Measurements from ENCODE around the gene LAMA1. TPM values are rescaled to one million over a fixed set of nuclear protein-coding genes. Genes with fewer than 3 reads are reported as not detected.

The LAMA1 gene
- total RNA-seq, 1 donor from 2014 or later = 0.65 TPM

GRCh38 chr18:6960656-6961055, 156.9 kb downstream of the LAMA1 start:
- ATAC-seq (no peak), DNase-seq (no peak)
- no peak overlapping the region for H3K4me3 ChIP-seq
- no peaks in the 10 kb centered on the region for H3K4me1 ChIP-seq
- no peaks in the 10 kb centered on the region for H3K9me3 ChIP-seq
- no peak overlapping the region for H3K27ac ChIP-seq
- no peak for TF ChIP-seq CTCF (IDR thresholded peaks at IDR 0.05)
- no peaks in the 10 kb centered on the region for H3K27me3 ChIP-seq (ENCODE audit: low read depth)
- intact Hi-C loops (cut with DNase I) = no loop called here
- no peaks in the 10 kb centered on the region for H3K36me3 ChIP-seq

- no peak for TF ChIP-seq CTCF (IDR thresholded peaks at IDR 0.05)
- no peaks in the 10 kb centered on the region for H3K36me3 ChIP-seq
- ATAC-seq (no peak), DNase-seq (no peak)
- no peaks in the 10 kb centered on the region for H3K9me3 ChIP-seq
- intact Hi-C loops (cut with DNase I) = no loop called here
- no peaks in the 10 kb centered on the region for H3K27me3 ChIP-seq (ENCODE audit: low read depth)
- no peak overlapping the region for H3K4me3 ChIP-seq
- no peak overlapping the region for H3K27ac ChIP-seq
- H3K4me1 ChIP-seq = no peaks in the 10 kb centered on the region
Measured at GRCh38 chr18:6960124-6960523, 157.5 kb downstream of the LAMA1 start.

- TF ChIP-seq CTCF (IDR thresholded peaks at IDR 0.05) = no peak
- no peaks in the 10 kb centered on the region for H3K27me3 ChIP-seq (ENCODE audit: low read depth)
- H3K4me1 ChIP-seq = no peaks in the 10 kb centered on the region
- no peak for ATAC-seq
- H3K27ac ChIP-seq = no peak overlapping the region
- H3K9me3 ChIP-seq = no peaks in the 10 kb centered on the region
- H3K36me3 ChIP-seq = no peaks in the 10 kb centered on the region
- H3K4me3 ChIP-seq = no peak overlapping the region
- intact Hi-C loops (cut with DNase I) = no loop called here
- DNase-seq = no peak
Measured at GRCh38 chr18:6959110-6959509, 158.5 kb downstream of the LAMA1 start.

GRCh38 chr18:6956999-6957398, 160.6 kb downstream of the LAMA1 start:
- intact Hi-C loops (cut with DNase I) = no loop called here
- Histone ChIP-seq H3K4me1 (no peaks in the 10 kb centered on the region), H3K9me3 (no peaks in the 10 kb centered on the region), H3K4me3 (no peak overlapping the region), H3K27ac (no peak overlapping the region), H3K27me3 (ENCODE audit: low read depth) (no peaks in the 10 kb centered on the region), H3K36me3 (no peaks in the 10 kb centered on the region)
- ATAC-seq (no peak), DNase-seq (no peak)
- no peak for TF ChIP-seq CTCF (IDR thresholded peaks at IDR 0.05)

GRCh38 chr18:6956495-6956894, 161.1 kb downstream of the LAMA1 start:
- no peaks in the 10 kb centered on the region for H3K9me3 ChIP-seq
- DNase-seq = no peak
- no peaks in the 10 kb centered on the region for H3K4me1 ChIP-seq
- H3K27me3 ChIP-seq (ENCODE audit: low read depth) = no peaks in the 10 kb centered on the region
- no peak for TF ChIP-seq CTCF (IDR thresholded peaks at IDR 0.05)
- no peak overlapping the region for H3K27ac ChIP-seq
- H3K36me3 ChIP-seq = no peaks in the 10 kb centered on the region
- H3K4me3 ChIP-seq = no peak overlapping the region
- intact Hi-C loops (cut with DNase I) = no loop called here
- ATAC-seq = no peak

- no peaks in the 10 kb centered on the region for H3K9me3 ChIP-seq
- H3K36me3 ChIP-seq = no peaks in the 10 kb centered on the region
- DNase-seq (no peak), ATAC-seq (no peak)
- intact Hi-C loops (cut with DNase I) = no loop called here
- H3K27ac ChIP-seq = no peak overlapping the region
- no peaks in the 10 kb centered on the region for H3K27me3 ChIP-seq (ENCODE audit: low read depth)
- no peaks in the 10 kb centered on the region for H3K4me1 ChIP-seq
- no peak overlapping the region for H3K4me3 ChIP-seq
- TF ChIP-seq CTCF (IDR thresholded peaks at IDR 0.05) = no peak
Measured at GRCh38 chr18:6955304-6955703, 162.3 kb downstream of the LAMA1 start.
